GM19025 (cell line): Measurements from ENCODE around the gene NFE2.

Experiments used
- ATAC-seq: cut with Tn5 transposase; IDR thresholded peaks from one replicate; pipeline ENCODE4 v1.9.1; 2021; ENCODE audit warnings: mild to moderate bottlenecking, low read depth, moderate library complexity; ENCODE audit not compliant: unreplicated experiment

The NFE2 gene

DNA sequence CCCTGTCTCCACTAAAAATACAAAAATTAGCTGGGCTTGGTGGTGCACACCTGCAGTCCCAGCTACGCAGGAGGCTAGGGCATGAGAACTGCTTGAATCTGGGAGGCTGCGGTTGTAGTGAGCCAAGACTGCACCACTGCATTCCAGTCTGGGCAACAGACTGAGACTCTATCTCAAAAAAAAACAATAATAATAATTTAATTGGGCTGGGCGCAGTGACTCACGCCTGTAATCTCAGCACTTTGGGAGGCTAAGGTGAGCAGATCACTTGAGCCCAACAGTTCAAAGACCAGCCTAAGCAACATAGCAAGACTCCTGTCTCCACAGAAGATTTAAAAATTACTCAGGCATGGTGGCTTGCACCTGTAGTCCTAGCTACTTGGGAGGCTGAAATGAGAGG, 47.6 kb downstream of the NFE2 start:
- no peak for ATAC-seq

GRCh38 chr12:54251667-54252284, 49.0 kb downstream of the NFE2 start:
- ATAC-seq, result no peak

GRCh38 chr12:54249489-54249888, 51.3 kb downstream of the NFE2 start:
- no peak for ATAC-seq

DNA sequence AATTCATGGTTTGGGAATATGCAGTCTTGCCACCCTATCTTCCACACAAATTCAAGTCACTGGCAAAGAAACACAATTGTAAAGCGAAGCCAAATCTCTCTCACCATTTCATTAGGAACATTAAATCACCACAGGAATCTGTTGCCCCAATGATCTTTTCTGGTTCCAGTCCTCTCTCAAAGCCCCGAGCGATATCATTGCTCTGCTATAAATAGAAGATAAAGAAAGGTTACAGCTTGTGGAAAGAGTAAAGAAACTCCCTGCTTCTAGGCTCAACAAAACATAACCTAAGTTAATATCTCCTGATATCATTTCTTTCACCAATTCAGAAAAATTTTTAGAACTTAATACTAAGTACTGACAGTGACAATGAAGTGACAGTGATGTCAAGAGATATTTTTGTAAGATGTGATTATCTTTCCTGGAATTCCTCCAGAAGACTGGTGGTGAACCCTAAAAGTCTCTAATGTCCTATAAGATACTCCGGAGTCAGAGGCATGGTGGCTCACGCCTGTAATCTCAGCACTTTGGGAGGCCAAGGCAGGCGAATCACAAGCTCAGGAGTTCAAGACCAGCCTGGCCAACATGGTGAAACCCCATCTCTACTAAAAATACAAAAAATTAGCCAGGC, 54.7 kb downstream of the NFE2 start:
- no peak for ATAC-seq
